Activated CD8-positive, alpha-beta memory T cell treated with anti-CD3 and anti-CD28 coated beads for 1 hour (primary cell): ENCODE results near the gene NCAPD2.

Source experiments
- DNase-seq, 2 donors: peaks; one replicate each; pipeline ENCODE4 v3.0.0-alpha.2; 2020; ENCODE audit warnings: low read depth in 1 of 2; ENCODE audit errors: extremely low read depth in 1 of 2

NCAPD2 gene

GRCh38 chr12:6493497-6494257, at the start of gene NCAPD2:
TSS of gene NCAPD2 (plus strand) at chr12:6494102. CDS start at chr12:6495099, 997 bp downstream.
- DNase-seq = peak; percentile 87 to 88

DNA sequence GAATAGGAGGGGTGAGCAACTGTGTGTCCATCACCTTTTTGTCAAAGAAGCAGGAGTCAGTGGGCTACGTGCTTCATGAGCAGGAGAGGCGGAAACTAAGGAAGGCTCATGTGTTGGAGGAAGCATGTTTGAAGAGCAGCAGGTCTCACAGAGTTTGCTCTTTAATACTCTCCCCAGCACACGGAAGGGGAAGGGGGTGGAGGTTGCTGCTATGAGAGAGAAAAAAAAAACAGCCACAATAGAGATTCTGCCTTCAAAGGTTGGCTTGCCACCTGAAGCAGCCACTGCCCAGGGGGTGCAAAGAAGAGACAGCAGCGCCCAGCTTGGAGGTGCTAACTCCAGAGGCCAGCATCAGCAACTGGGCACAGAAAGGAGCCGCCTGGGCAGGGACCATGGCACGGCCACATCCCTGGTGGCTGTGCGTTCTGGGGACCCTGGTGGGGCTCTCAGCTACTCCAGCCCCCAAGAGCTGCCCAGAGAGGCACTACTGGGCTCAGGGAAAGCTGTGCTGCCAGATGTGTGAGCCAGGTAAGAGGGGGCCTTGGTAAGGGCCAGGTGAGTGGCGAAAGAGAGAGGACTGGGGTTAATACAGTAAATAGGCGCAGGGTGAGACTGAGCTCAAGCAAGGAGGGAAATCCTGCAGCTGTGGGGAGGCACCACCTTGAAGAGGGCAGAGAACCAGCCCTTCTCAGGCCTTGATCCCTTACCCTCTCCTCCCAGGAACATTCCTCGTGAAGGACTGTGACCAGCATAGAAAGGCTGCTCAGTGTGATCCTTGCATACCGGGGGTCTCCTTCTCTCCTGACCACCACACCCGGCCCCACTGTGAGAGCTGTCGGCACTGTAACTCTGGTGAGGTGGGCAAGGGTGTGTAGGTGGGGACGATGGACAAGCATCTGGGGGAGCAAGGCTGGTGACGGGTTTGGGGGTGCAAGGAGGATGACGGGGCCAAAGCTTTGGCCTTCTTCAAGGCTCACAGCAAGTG, 48.9 kb upstream of the NCAPD2 start, which contains the start of gene CD27:
TSS of gene CD27 (plus strand) at position 252 of the 985 bp plus-strand sequence. CDS start at position 393, 141 bp downstream.
- DNase-seq = no peak

GRCh38 chr12:6450091-6450868, 43.6 kb upstream of the NCAPD2 start:
- DNase-seq = no peak

- no peak for DNase-seq
Measured at GRCh38 chr12:6450869-6451347, 43.0 kb upstream of the NCAPD2 start.

GRCh38 chr12:6451348-6452244, 42.3 kb upstream of the NCAPD2 start, which contains the start of gene TAPBPL:
TSS of gene TAPBPL (plus strand) at chr12:6452042. CDS start at chr12:6452249, 207 bp downstream.
- DNase-seq = peak in 1 of 2 donors; percentile 58

DNA sequence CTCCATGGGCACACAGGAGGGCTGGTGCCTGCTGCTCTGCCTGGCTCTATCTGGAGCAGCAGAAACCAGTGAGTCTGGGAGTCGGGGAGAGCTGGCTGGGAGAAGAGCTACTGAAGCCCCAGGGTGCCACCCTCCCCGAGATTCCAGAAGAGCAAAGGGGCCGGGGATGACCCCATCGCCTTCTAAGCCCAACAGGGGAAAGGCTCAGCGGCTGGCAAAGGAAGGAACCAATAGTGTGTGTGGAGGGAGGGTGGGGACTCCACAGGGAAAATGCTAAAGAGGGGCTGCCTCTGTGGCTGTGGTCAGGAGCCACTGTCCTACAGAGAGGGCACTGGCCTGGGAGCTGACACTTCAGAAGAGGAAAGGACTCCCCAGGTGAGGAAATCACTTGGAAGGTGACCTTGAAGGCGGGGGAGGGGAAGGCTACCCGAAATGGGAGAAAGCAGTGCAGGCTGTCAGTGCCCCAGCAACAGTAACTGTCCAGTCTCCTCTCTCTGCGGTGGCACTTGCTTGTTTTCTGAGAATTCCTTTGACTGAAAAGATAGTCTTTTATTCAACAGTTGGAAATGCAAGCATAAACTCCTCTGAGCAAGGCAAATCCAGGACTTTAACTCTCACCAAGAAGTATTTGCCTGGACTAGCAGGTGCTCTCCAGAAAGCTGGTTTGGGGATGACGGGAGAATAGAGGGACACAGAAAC, 41.5 kb upstream of the NCAPD2 start:
- no peak for DNase-seq

- no peak for DNase-seq
Measured at GRCh38 chr12:6452944-6453630, 40.8 kb upstream of the NCAPD2 start.

DNA sequence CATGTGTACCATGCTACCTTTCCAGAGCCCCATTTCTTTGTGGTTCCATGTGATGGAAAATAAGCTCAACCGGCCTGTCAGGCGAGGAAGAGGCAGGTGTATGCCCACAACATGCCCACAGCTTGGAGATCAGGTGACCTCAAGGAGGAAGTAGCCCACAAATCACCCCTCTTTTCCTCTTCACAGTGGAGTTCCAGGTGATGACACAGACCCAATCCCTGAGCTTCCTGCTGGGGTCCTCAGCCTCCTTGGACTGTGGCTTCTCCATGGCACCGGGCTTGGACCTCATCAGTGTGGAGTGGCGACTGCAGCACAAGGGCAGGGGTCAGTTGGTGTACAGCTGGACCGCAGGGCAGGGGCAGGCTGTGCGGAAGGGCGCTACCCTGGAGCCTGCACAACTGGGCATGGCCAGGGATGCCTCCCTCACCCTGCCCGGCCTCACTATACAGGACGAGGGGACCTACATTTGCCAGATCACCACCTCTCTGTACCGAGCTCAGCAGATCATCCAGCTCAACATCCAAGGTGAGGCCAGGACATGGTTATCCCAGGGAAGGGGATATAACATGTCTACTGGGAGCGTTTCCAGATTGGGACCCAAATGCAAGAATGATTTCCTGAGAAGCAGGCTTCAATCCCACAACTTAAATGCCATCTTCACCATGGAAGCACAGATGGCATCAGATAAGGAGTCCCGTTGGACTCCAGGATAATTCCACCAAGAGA, 36.5 kb upstream of the NCAPD2 start:
- no peak for DNase-seq

GRCh38 chr12:6458281-6459003, 35.5 kb upstream of the NCAPD2 start:
- DNase-seq = no peak

- DNase-seq = no peak
Measured at GRCh38 chr12:6459004-6459337, 34.9 kb upstream of the NCAPD2 start.

DNA sequence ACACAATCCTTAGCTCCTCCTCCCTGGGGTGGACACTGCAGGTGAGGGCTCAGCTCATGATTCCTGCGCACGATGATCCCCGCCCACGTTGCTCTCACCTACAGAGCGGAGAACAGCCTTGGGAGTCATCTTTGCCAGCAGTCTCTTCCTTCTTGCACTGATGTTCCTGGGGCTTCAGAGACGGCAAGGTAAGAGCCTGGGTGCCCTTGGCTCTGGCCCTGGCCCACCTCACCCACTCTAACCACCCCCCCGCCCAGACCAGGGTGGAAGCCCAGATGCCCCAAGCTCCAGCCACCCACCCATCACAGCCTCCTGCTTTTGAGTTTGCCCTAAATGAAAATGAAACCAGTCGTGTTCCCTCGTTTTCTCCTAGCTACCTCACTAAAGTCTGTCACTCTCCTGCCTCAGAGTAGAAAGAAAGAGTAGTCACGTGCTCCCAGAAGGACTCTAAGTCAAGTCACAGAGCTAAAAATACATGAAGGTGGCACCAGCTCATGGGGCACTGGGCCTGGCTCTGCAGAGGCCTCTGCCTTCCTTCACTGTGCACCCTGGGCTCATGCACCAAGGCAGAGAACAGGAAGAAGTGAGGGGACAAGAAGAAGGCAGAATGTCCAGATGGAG, 33.0 kb upstream of the NCAPD2 start:
- no peak for DNase-seq

GRCh38 chr12:6461401-6462233, 32.3 kb upstream of the NCAPD2 start:
- peak; percentile 65 for DNase-seq

GRCh38 chr12:6462234-6462995, 31.5 kb upstream of the NCAPD2 start:
- no peak for DNase-seq

- DNase-seq = no peak
Measured at GRCh38 chr12:6463216-6463615, 30.7 kb upstream of the NCAPD2 start.

DNA sequence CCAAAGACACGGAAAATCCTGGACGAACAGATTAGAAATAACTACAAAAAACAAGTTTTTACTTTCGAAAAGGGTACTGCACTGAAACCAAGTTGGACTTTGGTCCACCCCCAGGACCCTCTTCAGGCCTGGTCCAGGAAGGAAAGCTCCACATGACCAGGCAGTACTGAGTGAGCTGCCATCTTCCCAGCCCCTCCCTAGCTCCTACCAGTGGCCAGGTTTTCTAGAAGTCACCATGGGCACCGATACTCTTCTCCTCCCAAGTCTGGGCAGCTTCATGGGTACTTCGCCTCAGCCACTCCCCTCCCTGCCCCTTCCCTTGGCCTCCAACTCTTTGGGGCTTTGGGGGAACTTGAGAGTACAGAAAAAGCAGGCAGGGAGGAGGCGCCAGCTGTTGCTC, 30.0 kb upstream of the NCAPD2 start:
- DNase-seq = no peak
